ENCODE data around the gene SNRPA.

- TF ChIP-seq CTCF (IDR thresholded peaks at IDR 0.05; ENCODE audit: low read length) (no peak), EZH2 (IDR thresholded peaks at IDR 0.05; ENCODE audit: borderline replicate concordance, low read length) (no peak)
Observed at GRCh38 chr19:40750058-40750873, 737 bp upstream of the SNRPA start, which contains the start of gene ACTMAP.

All from OCI-LY1 (cell line).